Stimulated activated CD8-positive, alpha-beta memory T cell treated with anti-CD3 and anti-CD28 coated beads, Interleukin-7, amount 100 ng/mL, for 4 hours (primary cell): ENCODE data around the gene RALGAPA1.
"Not testable (repeated sequence)": the region's sequence is repeated elsewhere in the genome, so short reads cannot be mapped to it uniquely, and the experiment has no call there.

Experiments
- DNase-seq, 2 donors: peaks; one replicate each; pipeline ENCODE4 v3.0.0-alpha.2; 2020; ENCODE audit warnings: low read depth in 2 of 2

The RALGAPA1 gene

DNA sequence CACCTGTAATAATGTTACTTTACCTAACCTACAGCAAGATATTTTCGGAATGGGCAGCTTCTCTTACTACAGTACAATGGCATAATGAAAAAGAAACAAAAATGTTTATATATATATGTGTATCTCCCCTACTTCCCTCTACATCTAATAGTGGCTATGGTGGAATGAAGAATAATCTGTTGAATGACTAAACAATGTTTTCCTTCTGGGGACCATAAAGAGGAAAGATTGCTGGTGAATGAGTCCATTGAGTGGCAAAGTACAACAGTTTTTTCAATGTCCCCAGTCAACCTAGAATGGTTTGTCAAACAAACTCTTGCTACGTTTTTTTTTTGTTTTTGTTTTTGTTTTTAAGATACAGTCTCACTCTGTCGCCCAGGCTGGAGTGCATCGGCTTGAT lies 47.2 kb downstream of the RALGAPA1 start:
- no peak for DNase-seq

- DNase-seq, result no peak
These were observed 49.0 kb downstream of the RALGAPA1 start for GRCh38 chr14:35760143-35760542.

DNA sequence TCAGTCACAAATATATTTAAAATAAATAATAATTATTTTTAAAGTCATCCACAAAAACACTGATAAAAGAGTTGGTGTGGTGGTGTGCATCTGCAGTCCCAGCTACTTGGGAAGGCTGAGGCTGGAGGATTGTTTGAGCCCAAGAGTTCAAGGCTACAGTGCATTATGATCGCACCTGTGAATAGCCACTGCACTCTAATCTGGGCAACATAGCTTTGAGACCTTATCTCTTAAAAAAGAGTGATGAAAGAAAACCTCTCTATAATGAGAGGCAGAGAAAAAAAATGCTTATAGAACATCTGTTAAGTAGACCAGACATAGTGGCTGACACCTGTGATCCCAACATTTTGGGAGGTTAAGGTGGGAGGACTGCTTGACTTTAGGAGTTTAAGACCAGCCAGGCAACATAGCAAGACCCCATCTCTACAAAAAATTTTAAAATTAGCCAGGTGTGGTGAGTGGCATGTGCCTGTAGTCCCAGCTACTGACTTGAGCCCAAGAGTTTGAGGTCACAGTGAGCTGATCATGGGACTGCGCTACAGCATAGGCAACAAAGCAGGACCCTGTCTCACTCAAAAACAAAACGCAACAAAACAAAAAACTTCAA lies 50.5 kb downstream of the RALGAPA1 start:
- no peak for DNase-seq

DNA sequence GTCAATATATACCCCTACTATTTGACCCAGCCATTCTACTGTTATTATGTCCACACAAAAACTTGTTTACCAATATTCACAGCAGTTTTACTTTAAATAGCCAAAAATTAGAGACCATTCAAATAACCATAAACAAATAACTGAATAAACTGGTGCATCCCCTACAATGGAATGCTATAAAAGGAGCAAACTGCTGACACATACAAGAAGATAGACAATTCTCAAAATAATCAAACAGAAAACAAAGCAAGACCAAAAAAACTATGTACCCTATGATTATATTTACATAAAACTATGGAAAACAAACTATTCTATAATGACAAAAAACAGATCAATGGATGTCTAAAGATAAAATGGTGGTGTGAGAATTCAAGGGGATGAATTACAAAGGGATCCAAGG lies 54.4 kb downstream of the RALGAPA1 start:
- no peak for DNase-seq

DNA sequence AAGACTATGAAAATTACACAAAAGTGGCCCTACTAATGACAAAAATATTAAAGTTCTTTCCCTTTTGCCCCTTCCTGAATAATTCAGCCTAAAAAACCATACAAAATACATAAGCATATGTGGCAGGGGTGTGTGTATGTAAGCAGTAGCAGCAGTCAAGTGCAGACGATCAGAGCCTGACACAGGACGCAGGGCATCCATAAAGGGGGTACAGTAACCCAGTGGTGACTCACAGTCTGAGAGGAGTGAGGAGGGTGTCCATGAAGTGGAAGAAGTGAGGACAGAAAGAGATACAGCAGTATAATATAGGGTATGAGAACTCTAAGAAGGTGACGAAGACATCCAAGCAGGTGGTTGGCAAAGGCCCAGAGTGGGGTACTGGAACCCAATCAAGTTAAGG lies 56.7 kb downstream of the RALGAPA1 start:
- DNase-seq, result no peak

- DNase-seq, result no peak
These were observed 58.7 kb downstream of the RALGAPA1 start for GRCh38 chr14:35750202-35750904.

- DNase-seq, result no peak
These were observed 61.7 kb downstream of the RALGAPA1 start for GRCh38 chr14:35747379-35747778.

DNA sequence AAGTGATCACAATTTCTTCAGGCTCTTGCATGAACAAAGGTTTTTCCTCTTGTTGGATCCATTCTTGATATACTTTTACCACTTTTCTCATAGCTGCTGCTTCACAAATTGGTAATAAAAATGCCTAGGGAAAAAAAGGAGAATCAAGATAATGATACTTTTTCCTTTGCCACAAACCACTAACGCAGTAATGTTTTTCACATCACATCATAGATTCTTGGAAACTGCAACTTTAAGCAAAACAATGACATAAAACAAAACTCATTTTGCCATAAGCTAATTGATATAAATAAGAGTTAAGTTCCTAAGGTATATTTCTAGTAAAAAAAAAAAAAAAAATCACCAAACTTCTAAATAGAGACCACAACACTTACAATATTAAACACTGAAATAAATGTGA lies 66.7 kb downstream of the RALGAPA1 start:
- DNase-seq, result no peak

DNA sequence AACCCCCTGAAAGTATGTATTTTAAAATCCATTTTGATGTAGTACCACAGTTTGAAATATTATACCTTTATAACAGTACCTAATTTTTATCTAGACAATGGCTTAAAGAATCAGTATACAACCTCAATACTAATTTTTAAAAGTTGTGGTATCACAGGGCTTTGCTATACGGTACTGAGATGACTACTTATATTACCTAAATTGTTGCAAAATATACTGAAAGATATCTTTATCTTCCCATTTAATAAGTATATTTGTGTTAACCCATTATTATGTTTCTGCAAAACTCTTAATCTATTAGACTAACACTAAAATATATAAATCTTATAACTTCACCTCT lies 67.1 kb downstream of the RALGAPA1 start:
- no peak for DNase-seq

GRCh38 chr14:35741345-35742031 lies 67.6 kb downstream of the RALGAPA1 start:
- DNase-seq, result no peak

DNA sequence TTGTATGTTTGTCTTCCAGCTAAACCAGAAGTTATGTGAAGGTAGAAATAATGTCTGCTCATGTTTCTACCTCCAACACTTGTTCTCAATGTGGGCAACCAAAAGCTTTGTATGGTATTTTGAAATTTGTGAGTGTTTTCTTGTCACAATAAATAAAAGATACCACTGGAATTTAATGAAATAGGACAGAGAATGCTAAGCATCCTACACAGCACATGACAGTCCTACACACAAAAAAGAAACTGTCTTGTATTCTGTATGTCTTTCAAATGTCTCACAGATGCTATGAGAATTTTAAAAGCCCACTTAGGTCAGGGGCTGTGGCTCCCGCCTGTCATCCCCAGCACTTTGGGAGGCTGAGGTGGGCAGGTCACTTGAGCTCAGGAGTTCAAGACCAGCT lies 68.9 kb downstream of the RALGAPA1 start:
- DNase-seq, result no peak

DNA sequence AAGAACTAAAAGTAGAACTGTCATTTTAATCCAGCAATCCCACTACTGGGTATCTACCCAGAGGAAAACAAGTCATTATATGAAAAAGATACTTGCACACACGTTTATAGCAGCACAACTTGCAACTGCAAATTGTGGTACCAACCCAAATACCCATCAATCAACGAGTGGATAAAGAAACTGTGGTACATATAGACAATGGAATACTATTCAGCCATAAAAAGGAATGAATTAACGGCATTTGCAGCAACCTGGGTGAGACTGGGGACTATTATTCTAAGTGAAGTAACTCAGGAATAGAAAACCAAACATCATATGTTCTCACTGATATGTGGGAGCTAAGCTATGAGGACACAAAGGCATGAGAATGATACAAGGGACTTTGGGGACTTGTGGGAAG lies 73.9 kb downstream of the RALGAPA1 start:
- DNase-seq, result not testable (repeated sequence)

DNA sequence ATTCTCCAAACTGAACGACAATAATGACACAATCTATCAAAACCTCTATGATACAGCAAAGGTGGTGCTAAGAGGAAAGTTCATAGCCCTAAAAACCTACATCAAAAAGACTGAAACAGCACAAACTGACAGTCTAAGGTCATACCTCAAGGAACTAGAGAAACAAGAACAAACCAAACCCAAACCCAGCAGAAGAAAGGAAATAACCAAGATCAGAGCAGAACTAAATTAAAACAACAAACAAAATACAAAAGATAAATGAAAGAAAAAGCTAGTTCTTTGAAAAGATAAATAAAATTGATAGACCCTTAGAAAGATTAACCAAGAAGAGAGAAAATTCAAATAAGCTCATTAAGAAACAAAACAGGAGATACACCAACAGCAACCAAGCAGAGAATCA lies 75.6 kb downstream of the RALGAPA1 start:
- not testable (repeated sequence) for DNase-seq

GRCh38 chr14:35730871-35731270 lies 78.2 kb downstream of the RALGAPA1 start:
- DNase-seq, result no peak

DNA sequence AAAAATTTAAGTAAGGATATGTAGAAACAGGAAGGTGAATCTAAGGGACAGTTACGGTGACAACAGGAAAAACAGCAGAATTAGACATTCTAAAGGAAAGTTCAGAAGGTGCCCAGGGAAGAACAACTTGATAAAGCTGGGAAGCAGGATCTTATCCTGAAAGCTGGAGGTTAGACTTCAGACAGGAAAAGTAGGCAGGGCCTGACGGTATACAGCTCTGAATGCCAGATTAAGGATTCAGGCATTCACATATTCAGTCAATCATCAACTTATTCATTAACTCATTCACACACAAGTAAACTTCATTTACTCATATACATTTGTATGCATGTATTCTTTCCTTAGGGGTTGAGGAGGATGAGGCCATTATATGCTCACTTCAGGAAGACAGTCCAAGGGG lies 81.3 kb downstream of the RALGAPA1 start:
- no peak for DNase-seq

DNA sequence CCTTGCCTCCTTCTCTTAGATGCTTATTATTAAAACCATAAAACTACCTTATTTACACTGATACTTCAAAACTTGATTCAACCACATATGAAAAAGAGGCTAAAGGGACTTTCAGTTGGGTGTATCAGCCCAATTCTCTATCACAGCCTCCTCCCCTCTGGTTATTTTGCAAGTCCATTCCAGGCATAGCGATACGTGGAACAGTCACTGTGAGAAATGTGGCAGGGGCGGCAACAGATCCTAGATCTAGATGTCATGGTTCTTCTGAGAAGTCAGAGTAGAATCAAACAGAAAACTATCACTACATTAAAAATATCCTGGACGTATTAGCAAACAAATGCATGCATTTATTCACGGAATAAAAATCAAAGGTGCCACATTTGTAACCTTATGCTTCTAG lies 83.2 kb downstream of the RALGAPA1 start:
- DNase-seq, result no peak

DNA sequence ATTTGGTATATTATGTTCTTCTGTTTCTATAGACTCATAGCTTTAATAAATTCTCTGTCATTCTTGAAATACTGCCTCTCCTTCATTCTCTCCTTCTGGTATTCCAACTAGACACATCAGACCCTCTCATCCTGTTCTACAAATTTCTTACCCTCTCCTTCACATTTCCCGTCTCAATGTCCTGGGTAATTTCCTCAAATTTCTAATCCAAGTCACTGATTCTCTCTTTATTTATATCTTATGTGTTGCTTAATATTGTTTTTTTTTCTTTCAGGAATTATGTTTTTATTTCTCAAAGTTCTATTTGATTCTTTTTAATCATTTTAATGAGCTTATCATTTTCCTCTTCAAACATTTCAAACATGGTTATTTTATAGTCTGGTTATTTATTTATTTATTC lies 94.0 kb downstream of the RALGAPA1 start:
- DNase-seq, result no peak

- DNase-seq, result no peak
These were observed 96.6 kb downstream of the RALGAPA1 start for GRCh38 chr14:35712466-35712865.

DNA sequence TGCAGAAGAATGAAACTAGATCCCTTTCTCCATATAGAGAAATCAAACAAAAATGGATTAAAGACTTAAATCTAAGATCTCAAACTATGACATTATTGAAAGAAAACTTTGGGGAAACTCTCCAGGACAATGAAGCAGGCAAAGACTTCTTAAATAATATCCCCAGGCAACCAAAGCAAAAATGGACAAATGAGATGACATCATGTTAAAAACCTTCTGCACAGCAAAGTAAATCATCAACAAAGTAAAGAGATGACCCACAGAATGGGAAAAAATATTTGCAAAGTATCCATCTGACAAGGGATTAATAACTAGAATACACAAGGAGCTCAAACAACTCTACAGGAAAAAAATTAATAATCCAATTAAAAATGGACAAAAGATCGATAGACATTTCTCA lies 101.0 kb downstream of the RALGAPA1 start:
- no peak for DNase-seq

- DNase-seq, result no peak
These were observed 103.5 kb downstream of the RALGAPA1 start for GRCh38 chr14:35705636-35706035.

- no peak for DNase-seq
These were observed 104.2 kb downstream of the RALGAPA1 start for GRCh38 chr14:35704793-35705493.

- no peak for DNase-seq
These were observed 107.6 kb downstream of the RALGAPA1 start for GRCh38 chr14:35701531-35701930.
